OCI-LY3 (cell line): ENCODE data around the gene ZC3H12D.

Experiments
- H2AFZ ChIP-seq: fragments of 200-600, 300-600 bp; shearing (Covaris generic); 2 replicates; pipeline ENCODE4 v1.6.0; 2014; ENCODE audit warnings: antibody characterized with exemption, low read depth, low read length
- H3K27ac ChIP-seq: fragments of 200-600, 300-600 bp; sonication (generic); 2 replicates; pipeline ENCODE4 v1.5.1; 2014; ENCODE audit warnings: mild to moderate bottlenecking, low read length, moderate library complexity, mixed read lengths
- H3K27me3 ChIP-seq: fragments of 200-600, 300-600 bp; sonication (generic); 2 replicates; pipeline ENCODE4 v1.6.1; 2014; ENCODE audit warnings: low read depth, low read length, mixed read lengths
- H3K36me3 ChIP-seq: fragments of 200-600, 300-600 bp; sonication (generic); replicated peaks from 2 replicates; pipeline ENCODE3; 2014; ENCODE audit warnings: low read depth, low read length, mixed read lengths
- H3K4me1 ChIP-seq: fragments of 300-600, 200-600 bp; sonication (generic); 2 replicates; pipeline ENCODE4 v1.6.1; 2014; ENCODE audit warnings: low read length, mixed read lengths
- H3K4me2 ChIP-seq: fragments of 200-600, 300-600 bp; sonication (generic); 2 replicates; pipeline ENCODE4 v1.6.1; 2014; ENCODE audit warnings: low read length, mixed read lengths
- H3K4me3 ChIP-seq: fragments of 300-600, 200-600 bp; sonication (generic); 2 replicates; pipeline ENCODE4 v1.5.1; 2014; ENCODE audit warnings: antibody characterized with exemption, mild to moderate bottlenecking, low read length, moderate library complexity
- H3K79me2 ChIP-seq: fragments of 300-600, 200-600 bp; shearing (Covaris generic); 2 replicates; pipeline ENCODE4 v1.6.1; 2014; ENCODE audit warnings: mild to moderate bottlenecking, low read length, mixed read lengths
- H3K9ac ChIP-seq: fragments of 300-600, 200-600 bp; shearing (Covaris generic); 2 replicates; pipeline ENCODE4 v1.6.0; 2014; ENCODE audit warnings: mild to moderate bottlenecking, low read length, moderate library complexity
- H3K9me3 ChIP-seq: fragments of 200-600, 300-600 bp; shearing (Covaris generic); 2 replicates; pipeline ENCODE4 v1.6.1; 2014; ENCODE audit warnings: low read length, mixed read lengths; ENCODE audit not compliant: insufficient read depth
- H4K20me1 ChIP-seq: fragments of 200-600, 300-600 bp; sonication (generic); 2 replicates; pipeline ENCODE4 v1.6.1; 2016; ENCODE audit warnings: low read length, mixed read lengths; ENCODE audit not compliant: insufficient read depth
- EZH2phosphoT487 ChIP-seq: fragments of 200-600 bp; shearing (Covaris generic); IDR thresholded peaks from 2 replicates; pipeline ENCODE4 v1.6.1; 2018; ENCODE audit warnings: antibody characterized with exemption, mixed run types, low read depth
- TF ChIP-seq, protein P1 (sequence below): fragments of 200-600, 300-600 bp; sonication (generic); IDR thresholded peaks from 2 replicates; pipeline ENCODE4 v1.5.1; 2014; ENCODE audit warnings: antibody characterized with exemption, low read length, low read depth

ZC3H12D gene

DNA sequence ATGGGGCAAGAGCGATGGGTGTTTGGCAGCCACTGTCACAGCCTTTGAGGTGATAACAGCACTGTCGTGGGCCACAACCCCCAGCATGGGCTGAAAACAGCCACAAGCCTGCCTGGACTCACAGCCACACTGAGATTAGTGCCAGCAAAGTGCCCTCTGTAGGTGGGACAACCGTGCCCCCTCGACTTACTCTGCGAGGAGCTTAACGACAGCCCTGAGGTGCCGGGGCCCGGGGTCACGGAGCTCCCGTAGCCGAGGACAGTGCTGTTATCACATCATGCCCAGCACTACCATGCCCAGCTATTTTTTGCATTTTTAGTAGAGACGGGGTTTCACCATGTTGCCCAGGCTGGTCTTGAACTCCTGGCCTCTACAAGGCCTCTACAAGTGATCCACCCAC, 48.2 kb downstream of the ZC3H12D start:
- Histone ChIP-seq H3K27me3 (no peaks in the 10 kb centered on the region), H2AFZ (no peak overlapping the region), H3K9me3 (no peaks in the 10 kb centered on the region), H3K27ac (no peak overlapping the region), H3K4me1 (peaks cover 17% of the 10 kb centered on the region), H4K20me1 (no peaks in the 10 kb centered on the region), H3K9ac (no peak overlapping the region), H3K4me3 (no peak overlapping the region), H3K36me3 (no peaks in the 10 kb centered on the region), H3K4me2 (no peak overlapping the region), H3K79me2 (no peaks in the 10 kb centered on the region)
- TF ChIP-seq EZH2phosphoT487 = no peak
- TF ChIP-seq, protein P1, sequence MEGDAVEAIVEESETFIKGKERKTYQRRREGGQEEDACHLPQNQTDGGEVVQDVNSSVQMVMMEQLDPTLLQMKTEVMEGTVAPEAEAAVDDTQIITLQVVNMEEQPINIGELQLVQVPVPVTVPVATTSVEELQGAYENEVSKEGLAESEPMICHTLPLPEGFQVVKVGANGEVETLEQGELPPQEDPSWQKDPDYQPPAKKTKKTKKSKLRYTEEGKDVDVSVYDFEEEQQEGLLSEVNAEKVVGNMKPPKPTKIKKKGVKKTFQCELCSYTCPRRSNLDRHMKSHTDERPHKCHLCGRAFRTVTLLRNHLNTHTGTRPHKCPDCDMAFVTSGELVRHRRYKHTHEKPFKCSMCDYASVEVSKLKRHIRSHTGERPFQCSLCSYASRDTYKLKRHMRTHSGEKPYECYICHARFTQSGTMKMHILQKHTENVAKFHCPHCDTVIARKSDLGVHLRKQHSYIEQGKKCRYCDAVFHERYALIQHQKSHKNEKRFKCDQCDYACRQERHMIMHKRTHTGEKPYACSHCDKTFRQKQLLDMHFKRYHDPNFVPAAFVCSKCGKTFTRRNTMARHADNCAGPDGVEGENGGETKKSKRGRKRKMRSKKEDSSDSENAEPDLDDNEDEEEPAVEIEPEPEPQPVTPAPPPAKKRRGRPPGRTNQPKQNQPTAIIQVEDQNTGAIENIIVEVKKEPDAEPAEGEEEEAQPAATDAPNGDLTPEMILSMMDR = no peak

DNA sequence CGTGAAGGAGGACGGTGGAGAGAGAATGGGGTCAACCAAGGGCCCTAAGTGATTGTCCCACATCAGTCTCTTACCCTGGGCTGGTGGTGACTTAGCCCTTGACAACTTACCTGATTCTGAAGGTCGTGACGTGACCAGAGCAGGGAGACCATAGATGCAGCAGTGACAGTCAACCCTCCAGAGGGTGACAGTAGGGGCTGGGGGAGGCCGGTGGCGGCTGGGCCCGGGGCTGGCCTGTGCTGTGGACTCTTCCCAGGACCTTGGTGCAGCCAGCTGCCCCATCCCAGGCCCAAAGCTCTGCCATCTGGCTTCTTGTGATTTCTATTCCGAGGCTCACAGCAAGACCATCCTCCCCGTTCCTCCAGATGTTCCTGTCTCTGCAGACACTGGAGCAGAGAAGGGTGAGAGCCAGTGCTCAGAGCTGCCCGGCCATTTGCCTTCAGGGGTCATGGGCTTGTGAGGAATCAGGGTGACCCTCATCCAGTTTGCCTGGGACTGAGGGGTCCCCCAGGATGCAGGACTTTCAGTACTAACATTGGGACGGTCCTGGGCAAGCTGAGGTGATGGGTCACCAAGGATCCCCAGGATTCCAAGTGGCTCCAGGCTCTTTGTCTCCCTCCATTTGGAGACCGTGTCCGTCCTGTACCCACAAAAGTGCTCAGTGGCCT, 48.8 kb downstream of the ZC3H12D start:
- Histone ChIP-seq H3K79me2 (no peaks in the 10 kb centered on the region), H3K4me3 (no peak overlapping the region), H3K4me1 (peaks cover 17% of the 10 kb centered on the region), H4K20me1 (no peaks in the 10 kb centered on the region), H2AFZ (no peak overlapping the region), H3K27me3 (no peaks in the 10 kb centered on the region), H3K9me3 (no peaks in the 10 kb centered on the region), H3K4me2 (no peak overlapping the region), H3K9ac (no peak overlapping the region), H3K27ac (no peak overlapping the region), H3K36me3 (no peaks in the 10 kb centered on the region)
- TF ChIP-seq EZH2phosphoT487 = no peak
- TF ChIP-seq, protein P1 = no peak

DNA sequence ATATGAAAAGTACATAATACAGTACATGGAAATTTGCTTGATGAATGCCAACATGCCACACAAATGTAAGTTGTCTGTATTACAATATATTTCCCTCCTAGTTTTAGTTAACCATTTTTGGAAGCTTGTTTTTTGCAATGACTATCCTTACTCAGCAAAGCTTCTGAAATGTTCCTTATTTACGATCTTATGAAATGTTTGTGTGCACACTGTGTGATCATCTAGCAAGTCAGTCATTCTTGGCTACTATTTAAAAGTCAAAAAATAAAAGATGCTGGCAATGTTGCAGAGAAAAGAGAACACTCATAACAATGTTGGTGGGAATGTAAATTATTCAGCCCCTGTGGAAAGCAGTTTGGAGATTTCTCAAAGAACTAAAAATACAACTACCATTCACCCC, 50.9 kb downstream of the ZC3H12D start:
- Histone ChIP-seq H3K9ac (no peak overlapping the region), H3K27me3 (no peaks in the 10 kb centered on the region), H3K4me3 (no peak overlapping the region), H3K36me3 (no peaks in the 10 kb centered on the region), H3K4me2 (no peak overlapping the region), H4K20me1 (no peaks in the 10 kb centered on the region), H3K4me1 (peaks cover 10% of the 10 kb centered on the region), H3K79me2 (no peaks in the 10 kb centered on the region), H3K9me3 (no peaks in the 10 kb centered on the region), H3K27ac (no peak overlapping the region), H2AFZ (no peak overlapping the region)
- TF ChIP-seq, protein P1 = no peak
- TF ChIP-seq EZH2phosphoT487 = no peak

DNA sequence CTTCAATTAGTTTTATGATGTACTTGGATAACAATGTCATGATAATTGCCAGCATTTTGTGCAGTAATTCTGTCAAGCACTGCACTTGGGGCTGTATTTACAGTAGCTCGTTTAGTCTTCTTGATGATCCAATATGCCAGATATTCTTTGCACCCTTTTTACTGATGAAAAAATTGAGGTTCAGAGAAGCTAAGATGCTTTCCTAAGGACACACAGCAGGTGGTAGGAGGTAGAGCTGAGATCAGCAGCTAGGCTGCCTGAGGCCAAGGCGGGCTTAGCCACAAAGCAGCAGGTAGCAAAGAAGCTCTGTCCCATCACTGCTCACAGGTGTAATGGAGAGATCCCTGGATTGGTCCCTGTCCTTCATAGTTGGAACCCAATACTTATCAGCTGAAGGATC, 51.4 kb downstream of the ZC3H12D start:
- no peaks in the 10 kb centered on the region for H3K36me3 ChIP-seq
- no peaks in the 10 kb centered on the region for H3K79me2 ChIP-seq
- H3K4me1 ChIP-seq = peaks cover 6% of the 10 kb centered on the region
- H3K4me3 ChIP-seq = no peak overlapping the region
- TF ChIP-seq, protein P1 = no peak
- TF ChIP-seq EZH2phosphoT487 = no peak
- no peak overlapping the region for H3K4me2 ChIP-seq
- H4K20me1 ChIP-seq = no peaks in the 10 kb centered on the region
- H3K9ac ChIP-seq = no peak overlapping the region
- H3K27me3 ChIP-seq = no peaks in the 10 kb centered on the region
- H3K9me3 ChIP-seq = no peaks in the 10 kb centered on the region
- H3K27ac ChIP-seq = no peak overlapping the region
- no peak overlapping the region for H2AFZ ChIP-seq
